Panc1 (cell line): ENCODE measurements around the gene C19orf25. TPM values are rescaled to one million over a fixed set of nuclear protein-coding genes. Genes with fewer than 3 reads are reported as not detected.

ENCODE experiments used
- ATAC-seq: fragments of 200-7000 bp; cut with Tn5 transposase; 2 replicates; pipeline ENCODE4 v1.9.1; 2020; ENCODE audit warnings: mild to moderate bottlenecking, moderate library complexity
- BruUV-seq: library from RNA; stranded (reverse); fragments of 400-500 nt; replicated peaks from 2 replicates; lab custom pipeline; 2021; lab: Mats Ljungman, UMichigan
- CTCF ChIA-PET: fragments of 300-600 bp; sonication (Branson Sonifier 250); formaldehyde crosslinking; loops from one replicate; lab custom pipeline; 2022; ENCODE audit warnings: antibody characterized with exemption; lab: Charles Lee
- POLR2A ChIA-PET: fragments of 300-600 bp; sonication (Branson Sonifier 250); formaldehyde crosslinking; loops from one replicate; lab custom pipeline; 2022; ENCODE audit warnings: antibody characterized with exemption; lab: Charles Lee
- DNase-seq: peaks from one replicate; pipeline ENCODE4 v3.0.0-alpha.2; 2010; ENCODE audit warnings: low read depth, low spot score
- H3K27ac ChIP-seq: 2 replicates; pipeline ENCODE4 v1.5.1; 2011; ENCODE audit warnings: mild to moderate bottlenecking, low read length, inconsistent platforms
- H3K27me3 ChIP-seq: fragments of 200-500 bp; sonication (Bioruptor generic); 2 replicates; pipeline ENCODE4 v1.6.0; 2014; ENCODE audit warnings: low read length, inconsistent platforms; ENCODE audit not compliant: control insufficient read depth, insufficient read depth
- H3K36me3 ChIP-seq: fragments of 200-500 bp; sonication (Bioruptor generic); 2 replicates; pipeline ENCODE4 v1.5.1; 2014; ENCODE audit warnings: inconsistent platforms, mild to moderate bottlenecking, low read length, moderate library complexity; ENCODE audit not compliant: control insufficient read depth, insufficient read depth
- H3K4me1 ChIP-seq: 2 replicates; pipeline ENCODE4 v1.5.1; 2011; ENCODE audit warnings: inconsistent platforms, mild to moderate bottlenecking, low read length, moderate library complexity; ENCODE audit not compliant: control insufficient read depth, insufficient read depth
- H3K4me3 ChIP-seq, 2 experiments: 2 replicates each; pipeline ENCODE4 v1.5.1; 2011 to 2012; ENCODE audit warnings: low read depth in 2 of 2, low read length in 2 of 2, mild to moderate bottlenecking in 2 of 2, inconsistent platforms in 1 of 2, moderate library complexity in 1 of 2
- H3K9me3 ChIP-seq: fragments of 200-500 bp; sonication (Bioruptor generic); 2 replicates; pipeline ENCODE4 v1.5.1; 2014; ENCODE audit warnings: low read depth, mild to moderate bottlenecking, inconsistent platforms, low read length, moderate library complexity; ENCODE audit not compliant: control insufficient read depth, insufficient read depth
- CTCF ChIP-seq: fragments of 450-650 bp; IDR thresholded peaks from 2 replicates; pipeline ENCODE4 v1.5.1; 2017; ENCODE audit warnings: mild to moderate bottlenecking
- POLR2AphosphoS5 ChIP-seq: IDR thresholded peaks from 2 replicates; pipeline ENCODE4 v1.6.1; 2012; ENCODE audit warnings: mild to moderate bottlenecking, low read depth, low read length, moderate library complexity
- REST ChIP-seq, 2 experiments: IDR thresholded peaks; 2 replicates each; pipeline ENCODE4 v1.6.1; 2011 to 2012; ENCODE audit warnings: low read depth in 2 of 2, control low read depth in 1 of 2, low read length in 1 of 2, mild to moderate bottlenecking in 1 of 2, moderate library complexity in 1 of 2; ENCODE audit not compliant: insufficient read depth in 1 of 2
- SIN3A ChIP-seq: IDR thresholded peaks from 2 replicates; pipeline ENCODE4 v1.6.1; 2012; ENCODE audit warnings: low read depth, mild to moderate bottlenecking, low read length, moderate library complexity, borderline replicate concordance; ENCODE audit not compliant: insufficient read depth
- TCF7L2 ChIP-seq: IDR thresholded peaks from 2 replicates; pipeline ENCODE4 v1.6.1; 2011; ENCODE audit warnings: mild to moderate bottlenecking, low read depth, low read length, inconsistent platforms
- in situ Hi-C: cut with HindIII; loops from 2 replicates; pipeline ENCODE4 v1.10.0; 2016; ENCODE audit warnings: low sequenced_read_pairs, low pct_unique_long_range_greater_than_20kb
- intact Hi-C: fragments of 100-400 bp; cut with micrococcal nuclease; formaldehyde crosslinking; loops from one replicate; pipeline ENCODE4 v1.10.0; 2022; ENCODE audit not compliant: unreplicated experiment
- total RNA-seq: library from RNA; stranded (reverse); gene quantifications from one replicate; pipeline ENCODE4 v1.2.1, GENCODE V29; 2021; ENCODE audit not compliant: unreplicated experiment

C19orf25 gene
- total RNA-seq, 1 experiment from 2014 or later, result 34.7 TPM

- BruUV-seq, result no TSS peak
- no peaks in the 10 kb centered on the region for H3K27me3 ChIP-seq
- in situ Hi-C loops, result no loop called here
- intact Hi-C loops, result no loop called here
- DNase-seq, result no peak
- H3K27ac ChIP-seq, result no peak overlapping the region
- no peaks in the 10 kb centered on the region for H3K9me3 ChIP-seq
- ChIA-PET CTCF (no interaction called here), POLR2A (no interaction called here)
- H3K4me3 ChIP-seq, result no peak overlapping the region
- TF ChIP-seq REST (IDR thresholded peaks at IDR 0.05; ENCODE audit: insufficient read depth in 1 of 2, low read depth in 2 of 2, low read length in 1 of 2) (no peak), POLR2AphosphoS5 (no peak), SIN3A (no peak), CTCF (no peak), TCF7L2 (no peak)
- ATAC-seq, result no peak
- H3K36me3 ChIP-seq, result no peaks in the 10 kb centered on the region
- H3K4me1 ChIP-seq, result no peaks in the 10 kb centered on the region
Measured at GRCh38 chr19:1507192-1507660, 28.2 kb upstream of the C19orf25 start.

GRCh38 chr19:1505991-1506881, 27.2 kb upstream of the C19orf25 start:
- BruUV-seq, result no TSS peak
- H3K4me1 ChIP-seq, result no peaks in the 10 kb centered on the region
- DNase-seq, result no peak
- H3K27me3 ChIP-seq, result no peaks in the 10 kb centered on the region
- H3K4me3 ChIP-seq, result no peak overlapping the region
- no peaks in the 10 kb centered on the region for H3K36me3 ChIP-seq
- intact Hi-C loops, result no loop called here
- ATAC-seq, result no peak
- no peak overlapping the region for H3K27ac ChIP-seq
- TF ChIP-seq CTCF, result no peak
- POLR2A ChIA-PET, result no interaction called here
- H3K9me3 ChIP-seq, result no peaks in the 10 kb centered on the region
- in situ Hi-C loops, result no loop called here
- CTCF ChIA-PET, result no interaction called here
